ENCODE results near the gene TTBK1. TPM values are rescaled to one million over a fixed set of nuclear protein-coding genes. Genes with fewer than 3 reads are reported as not detected.

The TTBK1 gene
- total and polyA plus RNA-seq, 8 donors, result 0.08 to 0.57 (median 0.16) TPM

DNA sequence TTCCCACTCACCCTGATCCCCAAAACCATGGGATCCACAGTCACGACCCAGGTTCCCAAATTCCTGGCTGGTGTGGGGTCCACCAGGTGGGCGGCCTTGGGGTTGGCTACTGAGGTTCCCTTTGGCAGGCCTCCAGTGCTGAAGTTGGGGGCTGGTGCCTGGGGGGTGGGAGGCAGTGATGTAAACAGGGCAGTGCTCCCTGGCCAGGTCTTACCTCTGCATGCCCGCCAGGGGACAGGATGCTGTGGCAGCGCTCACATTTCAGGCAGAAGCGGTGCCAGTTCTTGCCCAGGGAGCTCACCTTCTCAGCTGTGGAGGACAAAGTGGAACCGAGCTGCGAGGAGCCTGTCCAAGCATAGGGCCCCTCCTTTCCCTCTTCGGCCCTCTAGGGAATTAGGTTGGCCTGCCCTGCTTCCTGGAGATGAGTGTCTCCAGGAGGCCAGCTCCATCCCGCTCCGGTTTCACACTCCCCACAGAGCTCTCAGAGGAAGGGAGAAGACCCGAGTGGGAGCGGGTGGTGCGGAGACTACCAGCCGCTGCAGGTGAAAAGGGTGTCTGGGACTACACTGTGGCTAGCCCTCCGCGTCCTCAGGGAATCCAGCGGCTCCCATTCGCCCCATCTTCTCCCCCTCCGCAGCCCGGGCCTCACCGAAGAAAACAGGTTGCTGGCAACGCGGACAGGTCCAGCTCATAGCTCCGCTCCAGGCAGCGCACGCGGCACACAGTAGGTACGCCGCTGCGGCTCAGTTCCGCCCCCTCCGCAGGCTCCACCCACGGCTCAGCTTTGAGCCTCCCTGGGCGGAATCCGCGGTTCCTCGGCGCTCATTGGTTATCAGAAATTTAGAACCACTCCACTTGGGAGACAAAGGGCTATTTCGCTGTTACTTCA lies 65.1 kb downstream of the TTBK1 start, which contains the start of gene CRIP3:
Gene CRIP3, minus strand, starts transcription at position 726 of the 889 bp plus-strand sequence. Its CDS starts 34 bp downstream, at position 692.
- FAIRE-seq (no peak), ATAC-seq (peak; percentile 84 to 90 (median 87)), DNase-seq (peak in 5 of 6 donors; percentile 23 to 75 (median 50))
- Histone ChIP-seq H3K27ac (peak within 1 kb of the TSS in 2 of 4 donors; percentile 36 to 52), H3K36me3 (no peaks in the 10 kb centered on the region), H3K9me3 (no peaks in the 10 kb centered on the region), H3K27me3 (no peaks in the 10 kb centered on the region), H3K4me3 (peak within 1 kb of the TSS in 3 of 4 donors; percentile 28 to 48 (median 33)), H3K4me1 (peaks cover 0 to 5% (median 0%) of the 10 kb centered on the region in 3 donors)
- 8 to 10% methylated on average over 36 to 39 of the region's 39 CpGs for WGBS, 2 donors
- intact Hi-C loops (cut with DNase I), result no loop called here
- TF ChIP-seq CTCF (IDR thresholded peaks at IDR 0.05), result peak; percentile 13 to 29 (median 22)

- 33 to 36% methylated on average over 9 of the region's 9 CpGs for WGBS, 2 donors
- no peak for DNase-seq
- Histone ChIP-seq H3K4me1 (peaks cover 0 to 5% (median 0%) of the 10 kb centered on the region in 3 donors), H3K4me3 (peak overlapping the region in 2 of 4 donors; percentile 33 to 48), H3K9me3 (no peaks in the 10 kb centered on the region), H3K27me3 (no peaks in the 10 kb centered on the region), H3K27ac (peak overlapping the region in 2 of 4 donors; percentile 36 to 52), H3K36me3 (no peaks in the 10 kb centered on the region)
- ATAC-seq, result peak in 3 of 4 donors; percentile 3 to 20 (median 13)
- FAIRE-seq, result no peak
- intact Hi-C loops (cut with DNase I), result no loop called here
- no peak for TF ChIP-seq CTCF (IDR thresholded peaks at IDR 0.05)
Measured at GRCh38 chr6:43308990-43309477, 65.8 kb downstream of the TTBK1 start.

GRCh38 chr6:43310134-43310533 lies 66.9 kb downstream of the TTBK1 start:
- FAIRE-seq (no peak), ATAC-seq (no peak), DNase-seq (no peak)
- Histone ChIP-seq H3K27me3 (no peaks in the 10 kb centered on the region), H3K9me3 (no peaks in the 10 kb centered on the region), H3K27ac (no peak overlapping the region), H3K4me3 (no peak overlapping the region), H3K36me3 (no peaks in the 10 kb centered on the region), H3K4me1 (peaks cover 0 to 5% (median 0%) of the 10 kb centered on the region in 3 donors)
- no peak for TF ChIP-seq CTCF (IDR thresholded peaks at IDR 0.05)
- WGBS, 2 donors, result 97 to 100% methylated on average over 2 of the region's 2 CpGs
- intact Hi-C loops (cut with DNase I), result no loop called here

DNA sequence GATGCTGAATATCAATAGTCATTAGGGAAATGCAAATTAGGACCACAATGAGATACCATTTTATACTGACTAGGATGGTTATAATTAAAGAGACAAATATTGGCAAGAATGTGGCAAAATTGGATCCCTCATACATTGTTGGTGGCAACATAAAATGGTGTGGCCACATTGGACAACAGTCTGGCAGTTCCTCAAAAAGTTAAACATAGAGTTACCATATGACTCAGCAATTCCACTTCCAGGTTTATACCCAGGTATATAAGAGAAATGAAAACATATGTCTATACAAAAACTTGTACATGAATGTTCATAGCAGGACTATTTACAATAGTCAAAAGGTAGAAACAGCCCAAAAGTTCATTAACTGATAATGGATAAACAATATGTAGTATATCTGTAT lies 67.3 kb downstream of the TTBK1 start:
- FAIRE-seq (no peak), DNase-seq (no peak), ATAC-seq (no peak)
- Histone ChIP-seq H3K27me3 (no peaks in the 10 kb centered on the region), H3K4me1 (peaks cover 0 to 5% (median 0%) of the 10 kb centered on the region in 3 donors), H3K4me3 (no peak overlapping the region), H3K9me3 (no peaks in the 10 kb centered on the region), H3K36me3 (no peaks in the 10 kb centered on the region), H3K27ac (no peak overlapping the region)
- no peak for TF ChIP-seq CTCF (IDR thresholded peaks at IDR 0.05)
- intact Hi-C loops (cut with DNase I), result no loop called here

All from pancreas (tissue), 10 donors.